ENCODE results near the gene PELI1. TPM values are rescaled to one million over a fixed set of nuclear protein-coding genes. Genes with fewer than 3 reads are reported as not detected.

The PELI1 gene
- total and polyA plus RNA-seq, 2 donors from 2014 or later: 4.6 to 36.9 TPM

- Histone ChIP-seq H3K9ac (ENCODE audit: low read length in 3 of 3) (no peak overlapping the region), H3K4me1 (ENCODE audit: control insufficient read depth in 2 of 3, insufficient read depth in 2 of 3, low read depth in 1 of 3, low read length in 3 of 3) (peaks cover 0 to 10% (median 8%) of the 10 kb centered on the region in 3 donors), H3K27ac (ENCODE audit: low read depth in 2 of 2, low read length in 2 of 2) (no peak overlapping the region), H3K9me3 (ENCODE audit: control insufficient read depth in 2 of 3, insufficient read depth in 1 of 3, low read length in 3 of 3) (no peaks in the 10 kb centered on the region), H3K4me3 (ENCODE audit: low read length in 3 of 3) (no peak overlapping the region), H3K27me3 (ENCODE audit: control insufficient read depth, insufficient read depth, low read length) (no peaks in the 10 kb centered on the region), H3K36me3 (ENCODE audit: control insufficient read depth in 2 of 3, insufficient read depth in 3 of 3, low read length in 3 of 3) (no peaks in the 10 kb centered on the region)
- TF ChIP-seq CTCF (IDR thresholded peaks at IDR 0.05; ENCODE audit: borderline replicate concordance, extremely low read depth, insufficient read depth): no peak
- FAIRE-seq: peak; percentile 68
- intact Hi-C loops (cut with DNase I): no loop called here
- no peak for DNase-seq
Measured at GRCh38 chr2:64114063-64114911, 29.9 kb downstream of the PELI1 start.

GRCh38 chr2:64112016-64112415 is 32.2 kb downstream of the PELI1 start:
- FAIRE-seq: no peak
- DNase-seq: no peak
- TF ChIP-seq CTCF (IDR thresholded peaks at IDR 0.05; ENCODE audit: borderline replicate concordance, extremely low read depth, insufficient read depth): no peak
- H3K36me3 ChIP-seq (ENCODE audit: control insufficient read depth in 2 of 3, insufficient read depth in 3 of 3, low read length in 3 of 3): peaks cover 0 to 3% (median 0%) of the 10 kb centered on the region in 3 donors
- H3K4me3 ChIP-seq (ENCODE audit: low read length in 3 of 3): no peak overlapping the region
- no peak overlapping the region for H3K9ac ChIP-seq (ENCODE audit: low read length in 3 of 3)
- peaks cover 0 to 19% (median 14%) of the 10 kb centered on the region in 3 donors for H3K4me1 ChIP-seq (ENCODE audit: control insufficient read depth in 2 of 3, insufficient read depth in 2 of 3, low read depth in 1 of 3, low read length in 3 of 3)
- H3K27ac ChIP-seq (ENCODE audit: low read depth in 2 of 2, low read length in 2 of 2): no peak overlapping the region
- intact Hi-C loops (cut with DNase I): no loop called here
- H3K9me3 ChIP-seq (ENCODE audit: control insufficient read depth in 2 of 3, insufficient read depth in 1 of 3, low read length in 3 of 3): no peaks in the 10 kb centered on the region
- no peaks in the 10 kb centered on the region for H3K27me3 ChIP-seq (ENCODE audit: control insufficient read depth, insufficient read depth, low read length)

GRCh38 chr2:64111426-64111825 is 32.8 kb downstream of the PELI1 start:
- no peak overlapping the region for H3K9ac ChIP-seq (ENCODE audit: low read length in 3 of 3)
- FAIRE-seq: no peak
- intact Hi-C loops (cut with DNase I): no loop called here
- no peak for DNase-seq
- no peak overlapping the region for H3K27ac ChIP-seq (ENCODE audit: low read depth in 2 of 2, low read length in 2 of 2)
- peaks cover 0 to 3% (median 0%) of the 10 kb centered on the region in 3 donors for H3K36me3 ChIP-seq (ENCODE audit: control insufficient read depth in 2 of 3, insufficient read depth in 3 of 3, low read length in 3 of 3)
- no peaks in the 10 kb centered on the region for H3K27me3 ChIP-seq (ENCODE audit: control insufficient read depth, insufficient read depth, low read length)
- no peak overlapping the region for H3K4me3 ChIP-seq (ENCODE audit: low read length in 3 of 3)
- H3K9me3 ChIP-seq (ENCODE audit: control insufficient read depth in 2 of 3, insufficient read depth in 1 of 3, low read length in 3 of 3): no peaks in the 10 kb centered on the region
- no peak for TF ChIP-seq CTCF (IDR thresholded peaks at IDR 0.05; ENCODE audit: borderline replicate concordance, extremely low read depth, insufficient read depth)
- H3K4me1 ChIP-seq (ENCODE audit: control insufficient read depth in 2 of 3, insufficient read depth in 2 of 3, low read depth in 1 of 3, low read length in 3 of 3): peaks cover 0 to 23% (median 15%) of the 10 kb centered on the region in 3 donors
